Stromal cell of bone marrow (primary cell): ENCODE data around the gene SAYSD1.

Experiments
- DNase-seq: peaks from one replicate; pipeline ENCODE4 v3.0.0-alpha.2; 2012; ENCODE audit warnings: low read depth

Gene SAYSD1

GRCh38 chr6:39079197-39080125 is 35.5 kb downstream of the SAYSD1 start:
- no peak for DNase-seq

GRCh38 chr6:39078695-39079094 is 36.3 kb downstream of the SAYSD1 start:
- no peak for DNase-seq

GRCh38 chr6:39077882-39078594 is 36.9 kb downstream of the SAYSD1 start:
- no peak for DNase-seq

GRCh38 chr6:39076623-39077535 is 38.1 kb downstream of the SAYSD1 start:
- no peak for DNase-seq

GRCh38 chr6:39075807-39076622 is 39.0 kb downstream of the SAYSD1 start:
- DNase-seq: no peak

GRCh38 chr6:39075010-39075686 is 39.8 kb downstream of the SAYSD1 start:
- DNase-seq: no peak

GRCh38 chr6:39074486-39074885 is 40.5 kb downstream of the SAYSD1 start:
- DNase-seq: no peak

GRCh38 chr6:39073471-39074355 is 41.3 kb downstream of the SAYSD1 start:
- DNase-seq: no peak

GRCh38 chr6:39072830-39073229 is 42.2 kb downstream of the SAYSD1 start:
- no peak for DNase-seq

- no peak for DNase-seq
Measured at GRCh38 chr6:39068391-39068790, 46.6 kb downstream of the SAYSD1 start.

GRCh38 chr6:39065561-39065960 is 49.4 kb downstream of the SAYSD1 start:
- DNase-seq: no peak

GRCh38 chr6:39063526-39063925 is 51.5 kb downstream of the SAYSD1 start:
- no peak for DNase-seq

GRCh38 chr6:39062014-39062740 is 52.8 kb downstream of the SAYSD1 start:
- no peak for DNase-seq

GRCh38 chr6:39061588-39061987 is 53.4 kb downstream of the SAYSD1 start:
- DNase-seq: no peak

- no peak for DNase-seq
Measured at GRCh38 chr6:39061182-39061581, 53.8 kb downstream of the SAYSD1 start.

GRCh38 chr6:39060467-39061160 is 54.4 kb downstream of the SAYSD1 start:
- DNase-seq: no peak

- no peak for DNase-seq
Measured at GRCh38 chr6:39059496-39060310, 55.3 kb downstream of the SAYSD1 start.
